Nephron progenitor cell (in vitro differentiated cells): ENCODE data around the gene TNFRSF4.
"Not testable (repeated sequence)": the region's sequence is repeated elsewhere in the genome, so short reads cannot be mapped to it uniquely, and the experiment has no call there.

ENCODE experiments used
- DNase-seq: peaks from one replicate; pipeline ENCODE4 v3.0.0; 2021
- H3K27ac Mint-ChIP-seq: 2 replicates; pipeline ENCODE4 v1.8.0; 2021; ENCODE audit warnings: mild to moderate bottlenecking, moderate library complexity, mixed read lengths
- H3K27me3 Mint-ChIP-seq: 2 replicates; pipeline ENCODE4 v1.8.0; 2021; ENCODE audit warnings: mild to moderate bottlenecking, low read depth, mixed read lengths; ENCODE audit not compliant: poor library complexity
- H3K36me3 Mint-ChIP-seq: 2 replicates; pipeline ENCODE4 v1.8.0; 2021; ENCODE audit warnings: low read depth, mixed read lengths
- H3K4me1 Mint-ChIP-seq: 2 replicates; pipeline ENCODE4 v1.8.0; 2021; ENCODE audit warnings: mixed read lengths
- H3K4me3 Mint-ChIP-seq: 2 replicates; pipeline ENCODE4 v1.8.0; 2021; ENCODE audit warnings: mild to moderate bottlenecking, moderate library complexity, mixed read lengths
- H3K9me3 Mint-ChIP-seq: 2 replicates; pipeline ENCODE4 v1.8.0; 2021; ENCODE audit warnings: mild to moderate bottlenecking, moderate library complexity, mixed read lengths
- CTCF ChIP-seq: fragments of 200-600 bp; sonication (generic); IDR thresholded peaks from 2 replicates; pipeline ENCODE4 v1.5.0; 2021; ENCODE audit warnings: antibody characterized with exemption

The TNFRSF4 gene

GRCh38 chr1:1199141-1199960 lies 14.6 kb downstream of the TNFRSF4 start:
- TF ChIP-seq CTCF = no peak
- Mint-ChIP-seq H3K27me3 (peaks cover 31% of the 10 kb centered on the region), H3K36me3 (peaks cover 5% of the 10 kb centered on the region), H3K27ac (no peak overlapping the region), H3K9me3 (peaks cover 16% of the 10 kb centered on the region), H3K4me1 (no peaks in the 10 kb centered on the region), H3K4me3 (no peak overlapping the region)
- DNase-seq = peak; percentile 1

GRCh38 chr1:1198423-1199140 lies 15.4 kb downstream of the TNFRSF4 start:
- Mint-ChIP-seq H3K4me3 (no peak overlapping the region), H3K36me3 (peaks cover 6% of the 10 kb centered on the region), H3K4me1 (no peaks in the 10 kb centered on the region), H3K27ac (no peak overlapping the region), H3K27me3 (peaks cover 31% of the 10 kb centered on the region), H3K9me3 (peaks cover 23% of the 10 kb centered on the region)
- no peak for TF ChIP-seq CTCF
- DNase-seq = peak; percentile 5

GRCh38 chr1:1197551-1198422 lies 16.2 kb downstream of the TNFRSF4 start:
- peaks cover 28% of the 10 kb centered on the region for H3K27me3 Mint-ChIP-seq
- no peak overlapping the region for H3K27ac Mint-ChIP-seq
- no peaks in the 10 kb centered on the region for H3K4me1 Mint-ChIP-seq
- peaks cover 6% of the 10 kb centered on the region for H3K36me3 Mint-ChIP-seq
- H3K9me3 Mint-ChIP-seq = peaks cover 26% of the 10 kb centered on the region
- no peak for TF ChIP-seq CTCF
- peak; percentile 5 for DNase-seq
- H3K4me3 Mint-ChIP-seq = no peak overlapping the region

GRCh38 chr1:1197188-1197500 lies 16.8 kb downstream of the TNFRSF4 start:
- Mint-ChIP-seq H3K9me3 (peaks cover 29% of the 10 kb centered on the region), H3K27ac (no peak overlapping the region), H3K4me3 (no peak overlapping the region), H3K4me1 (no peaks in the 10 kb centered on the region), H3K36me3 (peaks cover 6% of the 10 kb centered on the region), H3K27me3 (peaks cover 25% of the 10 kb centered on the region)
- DNase-seq = no peak
- TF ChIP-seq CTCF = no peak

GRCh38 chr1:1196431-1197187 lies 17.3 kb downstream of the TNFRSF4 start:
- no peak overlapping the region for H3K4me3 Mint-ChIP-seq
- H3K9me3 Mint-ChIP-seq = peaks cover 34% of the 10 kb centered on the region
- peaks cover 6% of the 10 kb centered on the region for H3K36me3 Mint-ChIP-seq
- no peaks in the 10 kb centered on the region for H3K4me1 Mint-ChIP-seq
- no peak for TF ChIP-seq CTCF
- no peak overlapping the region for H3K27ac Mint-ChIP-seq
- DNase-seq = peak; percentile 3
- peaks cover 25% of the 10 kb centered on the region for H3K27me3 Mint-ChIP-seq

- Mint-ChIP-seq H3K9me3 (peaks cover 42% of the 10 kb centered on the region), H3K27me3 (peaks cover 30% of the 10 kb centered on the region)
- H3K4me3 Mint-ChIP-seq, DNase-seq, H3K27ac Mint-ChIP-seq, H3K4me1 Mint-ChIP-seq, H3K36me3 Mint-ChIP-seq: not testable (repeated sequence)
Measured at GRCh38 chr1:1195726-1196125, 18.2 kb downstream of the TNFRSF4 start.
